GM18909 (cell line): ENCODE measurements around the gene IP6K1.

ENCODE experiments used
- ATAC-seq: cut with Tn5 transposase; IDR thresholded peaks from one replicate; pipeline ENCODE4 v1.9.1; 2021; ENCODE audit warnings: mild to moderate bottlenecking; ENCODE audit not compliant: unreplicated experiment, poor library complexity

IP6K1 gene

GRCh38 chr3:49727924-49728361, 58.4 kb downstream of the IP6K1 start:
- no peak for ATAC-seq

- no peak for ATAC-seq
These were observed 59.0 kb downstream of the IP6K1 start for GRCh38 chr3:49727154-49727923.

- ATAC-seq = no peak
These were observed 60.2 kb downstream of the IP6K1 start for GRCh38 chr3:49725906-49726681.

GRCh38 chr3:49724586-49724985, 61.8 kb downstream of the IP6K1 start:
- no peak for ATAC-seq

GRCh38 chr3:49723628-49724551, 62.5 kb downstream of the IP6K1 start, which contains the start of gene GMPPB:
GMPPB (minus strand) TSS chr3:49723951; CDS start chr3:49723726, 225 bp downstream.
- peak; percentile 85 for ATAC-seq

- no peak for ATAC-seq
These were observed 63.1 kb downstream of the IP6K1 start for GRCh38 chr3:49723296-49723627.

GRCh38 chr3:49722896-49723295, 63.4 kb downstream of the IP6K1 start:
- ATAC-seq = no peak

- ATAC-seq = no peak
These were observed 64.2 kb downstream of the IP6K1 start for GRCh38 chr3:49721896-49722781.

- no peak for ATAC-seq
These were observed 64.8 kb downstream of the IP6K1 start for GRCh38 chr3:49721596-49721895.

- no peak for ATAC-seq
These were observed 65.3 kb downstream of the IP6K1 start for GRCh38 chr3:49720855-49721595.

GRCh38 chr3:49719214-49719884, 67.0 kb downstream of the IP6K1 start, which contains the start of gene AMIGO3:
AMIGO3 (minus strand) TSS chr3:49719684; CDS start chr3:49719465, 219 bp downstream.
- ATAC-seq = peak; percentile 49

GRCh38 chr3:49718858-49719213, 67.5 kb downstream of the IP6K1 start:
- no peak for ATAC-seq

GRCh38 chr3:49717959-49718857, 68.1 kb downstream of the IP6K1 start:
- ATAC-seq = no peak

- ATAC-seq = no peak
These were observed 69.0 kb downstream of the IP6K1 start for GRCh38 chr3:49717211-49717958.

- no peak for ATAC-seq
These were observed 69.6 kb downstream of the IP6K1 start for GRCh38 chr3:49716691-49717210.

- ATAC-seq = no peak
These were observed 70.2 kb downstream of the IP6K1 start for GRCh38 chr3:49716169-49716568.
